HepG2 (cell line): ENCODE data around the gene ADGRB2. TPM values are rescaled to one million over a fixed set of nuclear protein-coding genes. Genes with fewer than 3 reads are reported as not detected.

Source experiments
- DNMT1 ChIP-seq: sonication (generic); formaldehyde crosslinking; IDR thresholded peaks from 2 replicates; pipeline ENCODE4 v1.5.1; 2020; ENCODE audit warnings: mild to moderate bottlenecking, missing genetic modification reagents
- GPN1 ChIP-seq: sonication (generic); formaldehyde crosslinking; IDR thresholded peaks from 2 replicates; pipeline ENCODE4 v1.5.1; 2020; ENCODE audit warnings: missing genetic modification reagents, borderline replicate concordance
- HNF4G ChIP-seq, 2 experiments: sonication (generic) in 1 of 2; formaldehyde crosslinking in 1 of 2; IDR thresholded peaks; 2 replicates each; pipeline versions ENCODE4 v1.4.0 to v1.6.1; 2011 to 2020; ENCODE audit warnings: borderline replicate concordance in 2 of 2, low read depth in 2 of 2, mild to moderate bottlenecking in 2 of 2, low read length in 1 of 2, missing genetic modification reagents in 1 of 2, moderate library complexity in 1 of 2
- JUN ChIP-seq: sonication (generic); formaldehyde crosslinking; IDR thresholded peaks from 2 replicates; pipeline ENCODE4 v1.4.0; 2020; ENCODE audit warnings: mild to moderate bottlenecking, missing genetic modification reagents
- KAT2B ChIP-seq: fragments of 150-350 bp; IDR thresholded peaks from 2 replicates; pipeline ENCODE4 v1.6.1; 2014; ENCODE audit warnings: low read depth, low read length, borderline replicate concordance
- MATR3 ChIP-seq: sonication (generic); formaldehyde crosslinking; IDR thresholded peaks from 2 replicates; pipeline ENCODE4 v1.4.0; 2020; ENCODE audit warnings: missing genetic modification reagents
- MAZ ChIP-seq, 2 experiments: sonication (generic) in 1 of 2; formaldehyde crosslinking in 1 of 2; IDR thresholded peaks; 2 replicates each; pipeline versions ENCODE4 v1.5.0 to v1.6.1; 2012 to 2020; ENCODE audit warnings: low read depth in 2 of 2, mild to moderate bottlenecking in 2 of 2, borderline replicate concordance in 1 of 2, improper control_type of control experiment in 1 of 2, low read length in 1 of 2, missing genetic modification reagents in 1 of 2, moderate library complexity in 1 of 2
- MIER3 ChIP-seq: IDR thresholded peaks from 2 replicates; pipeline ENCODE4 v1.6.1; 2016; ENCODE audit warnings: missing compliant biosample characterization, borderline replicate concordance
- NFATC3 ChIP-seq: sonication (generic); formaldehyde crosslinking; IDR thresholded peaks from 2 replicates; pipeline ENCODE4 v1.5.1; 2020; ENCODE audit warnings: mild to moderate bottlenecking, missing genetic modification reagents
- SMAD9 ChIP-seq: sonication (generic); formaldehyde crosslinking; IDR thresholded peaks from 2 replicates; pipeline ENCODE4 v1.5.1; 2020; ENCODE audit warnings: mild to moderate bottlenecking, missing genetic modification reagents
- XBP1 ChIP-seq: sonication (generic); formaldehyde crosslinking; IDR thresholded peaks from 2 replicates; pipeline ENCODE4 v1.5.0; 2020; ENCODE audit warnings: missing genetic modification reagents
- ZFP36L2 ChIP-seq: sonication (generic); formaldehyde crosslinking; IDR thresholded peaks from 2 replicates; pipeline ENCODE4 v1.4.0; 2020; ENCODE audit warnings: missing genetic modification reagents
- ZNF337 ChIP-seq: sonication (generic); formaldehyde crosslinking; IDR thresholded peaks from 2 replicates; pipeline ENCODE4 v1.5.1; 2020; ENCODE audit warnings: missing genetic modification reagents, low read depth, mild to moderate bottlenecking, borderline replicate concordance
- ZNF556 ChIP-seq: sonication (generic); formaldehyde crosslinking; IDR thresholded peaks from 2 replicates; pipeline ENCODE4 v1.4.0; 2020; ENCODE audit warnings: mild to moderate bottlenecking, missing genetic modification reagents, borderline replicate concordance
- ZNF558 ChIP-seq: sonication (generic); formaldehyde crosslinking; IDR thresholded peaks from 2 replicates; pipeline ENCODE4 v1.9.0; 2022; ENCODE audit warnings: mild to moderate bottlenecking, missing genetic modification reagents, borderline replicate concordance
- ZNF703 ChIP-seq: sonication (generic); formaldehyde crosslinking; IDR thresholded peaks from 2 replicates; pipeline ENCODE4 v1.5.1; 2020; ENCODE audit warnings: missing genetic modification reagents, mild to moderate bottlenecking, moderate library complexity, borderline replicate concordance
- polyA plus RNA-seq, 8 experiments: library from polyadenylated mRNA; depleted of rRNA in 3 of 8; stranded (reverse) in 7 of 8; unstranded in 1 of 8; fragments of >200 nt; fragmentation: Illumina TruSeq in 4 of 8; extraction: Trizol in 4 of 8; gene quantifications; 2 replicates each; pipeline versions ENCODE4 v1.2.1 to v1.2.3, GENCODE V29; 2011 to 2016; ENCODE audit warnings: low read depth in 4 of 8, missing spikeins in 1 of 8, mixed read lengths in 1 of 8; ENCODE audit not compliant: insufficient read depth in 1 of 8
- total RNA-seq, 5 experiments: library from RNA; depleted of rRNA; stranded (reverse); fragments of >200 nt; fragmentation: Illumina TruSeq; extraction: Trizol; gene quantifications; 2 replicates each; pipeline ENCODE4 v1.2.3, GENCODE V29; 2016; ENCODE audit warnings: low read depth in 1 of 5
- TF ChIP-seq, protein P1 (sequence below): fragments of 450-650 bp; IDR thresholded peaks from 2 replicates; pipeline ENCODE4 v1.6.1; 2017
- TF ChIP-seq, protein P2 (sequence below): sonication (generic); formaldehyde crosslinking; IDR thresholded peaks from 2 replicates; pipeline ENCODE4 v1.5.0; 2020; ENCODE audit warnings: mild to moderate bottlenecking, low read depth, missing genetic modification reagents, borderline replicate concordance
- TF ChIP-seq, protein P3 (sequence below): sonication (generic); formaldehyde crosslinking; IDR thresholded peaks from 2 replicates; pipeline ENCODE4 v1.5.1; 2020; ENCODE audit warnings: mild to moderate bottlenecking, missing genetic modification reagents, moderate library complexity
- TF ChIP-seq, protein P4 (sequence below): sonication (generic); formaldehyde crosslinking; IDR thresholded peaks from 2 replicates; pipeline ENCODE4 v1.5.0; 2020; ENCODE audit warnings: missing genetic modification reagents, mild to moderate bottlenecking, borderline replicate concordance
- TF ChIP-seq, protein P5 (sequence below): sonication (generic); formaldehyde crosslinking; IDR thresholded peaks from 2 replicates; pipeline ENCODE4 v1.4.0; 2020; ENCODE audit warnings: mild to moderate bottlenecking, missing genetic modification reagents

Gene ADGRB2
- total and polyA plus RNA-seq, 2 of the 13 experiments (the other 11 are each of a cell fraction or from before 2014, with no cell fraction given) = 0.03 to 0.09 TPM

DNA sequence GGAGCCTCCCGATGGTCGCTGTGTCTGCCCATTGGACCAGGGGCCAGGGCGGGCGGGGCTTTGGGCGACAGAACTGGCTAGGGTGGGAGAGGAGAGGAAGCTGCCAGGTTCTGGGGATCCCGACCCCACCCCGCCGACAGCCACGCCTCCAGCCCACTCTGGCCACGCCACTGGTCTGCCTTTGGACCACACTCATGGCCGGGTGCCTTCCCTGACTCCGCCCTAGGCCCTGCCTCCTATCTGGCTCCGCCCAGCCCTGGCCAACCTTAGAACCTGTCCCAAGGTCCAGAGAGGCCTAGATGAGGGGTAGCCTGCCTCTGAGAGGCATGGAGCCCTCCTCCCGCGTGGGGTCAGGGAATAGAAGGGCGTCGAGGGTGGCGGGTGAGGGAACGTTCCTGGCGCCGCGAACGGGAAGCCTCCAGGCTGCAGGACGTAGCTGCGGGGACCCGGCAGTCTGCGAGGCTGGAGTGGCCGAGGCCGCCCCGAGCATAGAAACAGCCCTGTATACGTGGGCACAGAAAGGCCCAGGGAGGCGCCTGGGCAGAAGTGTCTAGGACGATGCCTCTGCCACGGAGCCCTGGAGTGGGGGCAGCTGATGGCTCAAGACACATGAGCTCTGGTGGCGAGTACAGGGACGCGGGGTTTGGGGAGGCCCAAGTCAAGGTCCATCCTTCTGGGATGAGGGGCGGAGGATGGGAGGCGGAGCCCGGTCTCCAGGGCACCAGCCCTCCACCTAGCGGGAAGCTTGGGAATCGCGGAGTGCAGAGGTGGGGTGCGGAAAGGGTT is 48.9 kb downstream of the ADGRB2 start (continued):
- peak; percentile 89 for TF ChIP-seq HNF4G (IDR thresholded peaks at IDR 0.05; ENCODE audit: borderline replicate concordance, low read depth, low read length)
- TF ChIP-seq HNF4G (CRISPR knock-in tag; IDR thresholded peaks at IDR 0.05; ENCODE audit: borderline replicate concordance, low read depth) = peak; percentile 93
- TF ChIP-seq, protein P1, sequence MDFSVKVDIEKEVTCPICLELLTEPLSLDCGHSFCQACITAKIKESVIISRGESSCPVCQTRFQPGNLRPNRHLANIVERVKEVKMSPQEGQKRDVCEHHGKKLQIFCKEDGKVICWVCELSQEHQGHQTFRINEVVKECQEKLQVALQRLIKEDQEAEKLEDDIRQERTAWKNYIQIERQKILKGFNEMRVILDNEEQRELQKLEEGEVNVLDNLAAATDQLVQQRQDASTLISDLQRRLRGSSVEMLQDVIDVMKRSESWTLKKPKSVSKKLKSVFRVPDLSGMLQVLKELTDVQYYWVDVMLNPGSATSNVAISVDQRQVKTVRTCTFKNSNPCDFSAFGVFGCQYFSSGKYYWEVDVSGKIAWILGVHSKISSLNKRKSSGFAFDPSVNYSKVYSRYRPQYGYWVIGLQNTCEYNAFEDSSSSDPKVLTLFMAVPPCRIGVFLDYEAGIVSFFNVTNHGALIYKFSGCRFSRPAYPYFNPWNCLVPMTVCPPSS = no peak
- 0 out of 2 replicates have a peak, but pooled peaks have one; percentile 23 for TF ChIP-seq MIER3 (CRISPR knock-in tag)
- TF ChIP-seq, protein P2, sequence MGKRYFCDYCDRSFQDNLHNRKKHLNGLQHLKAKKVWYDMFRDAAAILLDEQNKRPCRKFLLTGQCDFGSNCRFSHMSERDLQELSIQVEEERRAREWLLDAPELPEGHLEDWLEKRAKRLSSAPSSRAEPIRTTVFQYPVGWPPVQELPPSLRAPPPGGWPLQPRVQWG (CRISPR knock-in tag) = no peak
- TF ChIP-seq, protein P3, sequence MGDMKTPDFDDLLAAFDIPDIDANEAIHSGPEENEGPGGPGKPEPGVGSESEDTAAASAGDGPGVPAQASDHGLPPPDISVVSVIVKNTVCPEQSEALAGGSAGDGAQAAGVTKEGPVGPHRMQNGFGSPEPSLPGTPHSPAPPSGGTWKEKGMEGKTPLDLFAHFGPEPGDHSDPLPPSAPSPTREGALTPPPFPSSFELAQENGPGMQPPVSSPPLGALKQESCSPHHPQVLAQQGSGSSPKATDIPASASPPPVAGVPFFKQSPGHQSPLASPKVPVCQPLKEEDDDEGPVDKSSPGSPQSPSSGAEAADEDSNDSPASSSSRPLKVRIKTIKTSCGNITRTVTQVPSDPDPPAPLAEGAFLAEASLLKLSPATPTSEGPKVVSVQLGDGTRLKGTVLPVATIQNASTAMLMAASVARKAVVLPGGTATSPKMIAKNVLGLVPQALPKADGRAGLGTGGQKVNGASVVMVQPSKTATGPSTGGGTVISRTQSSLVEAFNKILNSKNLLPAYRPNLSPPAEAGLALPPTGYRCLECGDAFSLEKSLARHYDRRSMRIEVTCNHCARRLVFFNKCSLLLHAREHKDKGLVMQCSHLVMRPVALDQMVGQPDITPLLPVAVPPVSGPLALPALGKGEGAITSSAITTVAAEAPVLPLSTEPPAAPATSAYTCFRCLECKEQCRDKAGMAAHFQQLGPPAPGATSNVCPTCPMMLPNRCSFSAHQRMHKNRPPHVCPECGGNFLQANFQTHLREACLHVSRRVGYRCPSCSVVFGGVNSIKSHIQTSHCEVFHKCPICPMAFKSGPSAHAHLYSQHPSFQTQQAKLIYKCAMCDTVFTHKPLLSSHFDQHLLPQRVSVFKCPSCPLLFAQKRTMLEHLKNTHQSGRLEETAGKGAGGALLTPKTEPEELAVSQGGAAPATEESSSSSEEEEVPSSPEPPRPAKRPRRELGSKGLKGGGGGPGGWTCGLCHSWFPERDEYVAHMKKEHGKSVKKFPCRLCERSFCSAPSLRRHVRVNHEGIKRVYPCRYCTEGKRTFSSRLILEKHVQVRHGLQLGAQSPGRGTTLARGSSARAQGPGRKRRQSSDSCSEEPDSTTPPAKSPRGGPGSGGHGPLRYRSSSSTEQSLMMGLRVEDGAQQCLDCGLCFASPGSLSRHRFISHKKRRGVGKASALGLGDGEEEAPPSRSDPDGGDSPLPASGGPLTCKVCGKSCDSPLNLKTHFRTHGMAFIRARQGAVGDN = peak; percentile 94
- TF ChIP-seq KAT2B = no peak
- TF ChIP-seq, protein P4, sequence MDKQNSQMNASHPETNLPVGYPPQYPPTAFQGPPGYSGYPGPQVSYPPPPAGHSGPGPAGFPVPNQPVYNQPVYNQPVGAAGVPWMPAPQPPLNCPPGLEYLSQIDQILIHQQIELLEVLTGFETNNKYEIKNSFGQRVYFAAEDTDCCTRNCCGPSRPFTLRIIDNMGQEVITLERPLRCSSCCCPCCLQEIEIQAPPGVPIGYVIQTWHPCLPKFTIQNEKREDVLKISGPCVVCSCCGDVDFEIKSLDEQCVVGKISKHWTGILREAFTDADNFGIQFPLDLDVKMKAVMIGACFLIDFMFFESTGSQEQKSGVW (CRISPR knock-in tag) = no peak
- TF ChIP-seq DNMT1 (CRISPR knock-in tag) = no peak
- TF ChIP-seq ZNF556 (CRISPR knock-in tag) = peak; percentile 85
- TF ChIP-seq GPN1 = no peak
- peak; percentile 21; the same call in 1 of the 2 replicates for TF ChIP-seq MAZ (IDR thresholded peaks at IDR 0.05; ENCODE audit: borderline replicate concordance, low read depth, low read length)
- TF ChIP-seq MAZ (CRISPR knock-in tag; IDR thresholded peaks at IDR 0.05; ENCODE audit: low read depth) = peak; percentile 22; the same call in 1 of the 2 replicates
- 0 out of 2 replicates have a peak, but pooled peaks have one; percentile 32 for TF ChIP-seq XBP1 (CRISPR knock-in tag)
- no peak for TF ChIP-seq NFATC3 (CRISPR knock-in tag)
- no peak for TF ChIP-seq ZFP36L2 (CRISPR knock-in tag)
- peak; percentile 74; the same call in 1 of the 2 replicates for TF ChIP-seq ZNF558 (CRISPR knock-in tag)
- TF ChIP-seq, protein P5, sequence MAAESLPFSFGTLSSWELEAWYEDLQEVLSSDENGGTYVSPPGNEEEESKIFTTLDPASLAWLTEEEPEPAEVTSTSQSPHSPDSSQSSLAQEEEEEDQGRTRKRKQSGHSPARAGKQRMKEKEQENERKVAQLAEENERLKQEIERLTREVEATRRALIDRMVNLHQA (CRISPR knock-in tag) = no peak
- no peak for TF ChIP-seq ZNF337 (CRISPR knock-in tag)
- TF ChIP-seq MATR3 = no peak
- no peak for TF ChIP-seq ZNF703 (CRISPR knock-in tag)
- TF ChIP-seq SMAD9 (CRISPR knock-in tag) = no peak; the same call in 1 of the 2 replicates
- TF ChIP-seq JUN (CRISPR knock-in tag) = peak; percentile 60; the same call in 1 of the 2 replicates
